ENCODE measurements around the gene RBM3.
"Not testable (repeated sequence)": the region's sequence is repeated elsewhere in the genome, so short reads cannot be mapped to it uniquely, and the experiment has no call there.

The RBM3 gene

GRCh38 chrX:48574270-48575266 is at the start of gene RBM3:
Gene RBM3, plus strand, starts transcription at chrX:48574484. Its CDS starts 697 bp downstream, at chrX:48575181.
- DNase-seq, result peak; percentile 84

GRCh38 chrX:48525853-48526252 is 48.4 kb upstream of the RBM3 start:
- DNase-seq, result not testable (repeated sequence)

GRCh38 chrX:48530736-48531135 is 43.5 kb upstream of the RBM3 start:
- DNase-seq, result no peak

GRCh38 chrX:48531358-48531959 is 42.8 kb upstream of the RBM3 start:
- DNase-seq, result no peak

- no peak for DNase-seq
Measured at GRCh38 chrX:48532161-48532560, 42.1 kb upstream of the RBM3 start.

- DNase-seq, result no peak
Measured at GRCh38 chrX:48533165-48533564, 41.1 kb upstream of the RBM3 start.

GRCh38 chrX:48538641-48539344 is 35.5 kb upstream of the RBM3 start:
- no peak for DNase-seq

- DNase-seq, result peak; percentile 92
Measured at GRCh38 chrX:48539345-48540027, 34.8 kb upstream of the RBM3 start, which contains the start of gene TBC1D25. Gene TBC1D25, plus strand, starts transcription at chrX:48539714. Its CDS starts 84 bp downstream, at chrX:48539798.

- peak; percentile 47 for DNase-seq
Measured at GRCh38 chrX:48540028-48540375, 34.3 kb upstream of the RBM3 start.

GRCh38 chrX:48540480-48540879 is 33.8 kb upstream of the RBM3 start:
- no peak for DNase-seq

- DNase-seq, result no peak
Measured at GRCh38 chrX:48541140-48541814, 33.0 kb upstream of the RBM3 start.

GRCh38 chrX:48548871-48549270 is 25.4 kb upstream of the RBM3 start:
- no peak for DNase-seq

- DNase-seq, result not testable (repeated sequence)
Measured at GRCh38 chrX:48555731-48556325, 18.5 kb upstream of the RBM3 start.

GRCh38 chrX:48558271-48558670 is 16.0 kb upstream of the RBM3 start:
- no peak for DNase-seq

GRCh38 chrX:48559636-48560035 is 14.6 kb upstream of the RBM3 start:
- no peak for DNase-seq

- DNase-seq, result no peak
Measured at GRCh38 chrX:48560056-48560455, 14.2 kb upstream of the RBM3 start.

GRCh38 chrX:48560681-48561080 is 13.6 kb upstream of the RBM3 start:
- no peak for DNase-seq

- no peak for DNase-seq
Measured at GRCh38 chrX:48569958-48570357, 4.3 kb upstream of the RBM3 start.

GRCh38 chrX:48573690-48574269 is 504 bp upstream of the RBM3 start:
- DNase-seq, result peak; percentile 5

- DNase-seq, result no peak
Measured at GRCh38 chrX:48575642-48576041, 1.4 kb downstream of the RBM3 start.

- DNase-seq, result no peak
Measured at GRCh38 chrX:48576108-48576507, 1.8 kb downstream of the RBM3 start.
